T1000 (cell line): ENCODE results near the gene KLK7.

ENCODE experiments used
- DNase-seq: peaks from one replicate; lab custom pipeline; 2025; ENCODE audit warnings: mixed read lengths; lab: John Stamatoyannopoulos, UW

KLK7 gene

GRCh38 chr19:50932018-50932689, 51.6 kb downstream of the KLK7 start:
- no peak for DNase-seq

- no peak for DNase-seq
Measured at GRCh38 chr19:50931023-50931422, 52.7 kb downstream of the KLK7 start.

DNA sequence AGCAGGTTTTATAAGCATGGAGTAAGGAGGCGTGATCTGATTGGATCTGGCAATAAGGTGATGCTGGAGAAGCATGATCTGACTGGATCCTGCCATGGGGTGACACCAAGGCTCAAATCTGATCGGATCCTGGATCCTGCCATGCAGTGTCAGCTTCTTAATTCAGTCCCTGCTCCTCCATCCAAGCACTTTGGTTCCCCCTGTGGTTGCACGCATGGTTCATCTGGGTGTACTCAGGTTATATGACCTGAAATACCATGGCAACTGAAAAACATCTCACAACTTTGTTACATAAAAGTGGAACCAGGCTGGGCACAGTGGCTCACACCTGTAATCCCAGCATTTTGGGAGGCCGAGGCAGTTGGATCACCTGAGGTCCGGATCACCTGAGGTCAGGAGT, 54.9 kb downstream of the KLK7 start:
- no peak for DNase-seq
